Fibroblast of lung (primary cell): ENCODE measurements around the gene DCAF6. TPM values are rescaled to one million over a fixed set of nuclear protein-coding genes. Genes with fewer than 3 reads are reported as not detected.

Source experiments
- DNase-seq, 2 donors: peaks; one replicate each; pipeline versions ENCODE4 v3.0.0 to v3.0.0-alpha.2; 2010; ENCODE audit warnings: low read depth in 2 of 2
- H2AFZ ChIP-seq: 2 replicates; pipeline ENCODE4 v1.5.1; 2012; ENCODE audit warnings: low read length, control low read depth, inconsistent platforms
- H3K27ac ChIP-seq: 2 replicates; pipeline ENCODE4 v1.5.1; 2011; ENCODE audit warnings: low read length, control low read depth; ENCODE audit not compliant: insufficient read depth
- H3K27me3 ChIP-seq: 2 replicates; pipeline ENCODE4 v1.5.1; 2011; ENCODE audit warnings: mild to moderate bottlenecking, low read length; ENCODE audit not compliant: control insufficient read depth, insufficient read depth
- H3K36me3 ChIP-seq: 2 replicates; pipeline ENCODE4 v1.5.1; 2011; ENCODE audit warnings: low read length; ENCODE audit not compliant: control insufficient read depth, insufficient read depth
- H3K4me1 ChIP-seq: 2 replicates; pipeline ENCODE4 v1.5.1; 2011; ENCODE audit warnings: low read length; ENCODE audit not compliant: control insufficient read depth, insufficient read depth; ENCODE audit errors: extremely low read depth
- H3K4me2 ChIP-seq: 2 replicates; pipeline ENCODE4 v1.5.1; 2011; ENCODE audit warnings: low read length, control low read depth; ENCODE audit not compliant: insufficient read depth; ENCODE audit errors: extremely low read depth
- H3K4me3 ChIP-seq, 4 experiments: fragments of 200-600 bp in 1 of 4; sonication (generic) in 1 of 4; replicated peaks in 1 of 4; 2 replicates each; pipeline ENCODE4 v1.5.1; 2011 to 2016; ENCODE audit warnings: low read length in 4 of 4, low read depth in 3 of 4, mild to moderate bottlenecking in 3 of 4, control low read depth in 2 of 4, inconsistent platforms in 1 of 4, mixed read lengths in 1 of 4; ENCODE audit not compliant: insufficient read depth in 1 of 4; ENCODE audit errors: control extremely low read depth in 1 of 4
- H3K79me2 ChIP-seq: 2 replicates; pipeline ENCODE4 v1.5.1; 2012; ENCODE audit warnings: mild to moderate bottlenecking, low read length, inconsistent platforms; ENCODE audit not compliant: control insufficient read depth, insufficient read depth
- H3K9ac ChIP-seq: 2 replicates; pipeline ENCODE4 v1.5.1; 2011; ENCODE audit warnings: mild to moderate bottlenecking, low read length, control low read depth; ENCODE audit not compliant: insufficient read depth
- H3K9me3 ChIP-seq: 2 replicates; pipeline ENCODE4 v1.5.1; 2012; ENCODE audit warnings: low read depth, low read length; ENCODE audit not compliant: control insufficient read depth, insufficient read depth
- H4K20me1 ChIP-seq: 2 replicates; pipeline ENCODE4 v1.5.1; 2011; ENCODE audit warnings: low read length; ENCODE audit not compliant: control insufficient read depth, insufficient read depth; ENCODE audit errors: extremely low read depth
- CTCF ChIP-seq, 2 donors: IDR thresholded peaks in 1 of 2; conservative IDR thresholded peaks in 1 of 2; 1 replicate in 1 of 2; 2 replicates in 1 of 2; pipeline ENCODE4 v1.5.1; 2011 to 2012; ENCODE audit warnings: low read length in 2 of 2, control low read depth in 1 of 2, inconsistent platforms in 1 of 2, low read depth in 1 of 2, mild to moderate bottlenecking in 1 of 2
- EZH2 ChIP-seq: IDR thresholded peaks from 2 replicates; pipeline ENCODE4 v1.5.1; 2012; ENCODE audit warnings: low read length, control low read depth, mild to moderate bottlenecking; ENCODE audit errors: missing control alignments
- polyA plus RNA-seq, 2 donors: library from polyadenylated mRNA; depleted of rRNA in 1 of 2; stranded (reverse) in 1 of 2; unstranded in 1 of 2; fragments of >200 nt; gene quantifications; 2 replicates each; pipeline ENCODE4 v1.2.1, GENCODE V29; 2011 to 2012; ENCODE audit warnings: missing spikeins in 1 of 2
- total RNA-seq: library from RNA; depleted of rRNA; stranded (reverse); fragments of >200 nt; gene quantifications from 2 replicates; pipeline ENCODE4 v1.2.1, GENCODE V29; 2014

DCAF6 gene
- total and polyA plus RNA-seq, 2 donors (not counting 1 experiment from before 2014, with no cell fraction given): 64.4 to 143 TPM

- Histone ChIP-seq H3K9ac (no peak overlapping the region), H3K27ac (no peak overlapping the region), H3K36me3 (no peaks in the 10 kb centered on the region), H3K4me2 (peak overlapping the region; percentile 54), H3K9me3 (no peaks in the 10 kb centered on the region), H3K4me1 (no peaks in the 10 kb centered on the region), H3K4me3 (peak overlapping the region in 3 of 4 experiments; percentile 85 to 89 (median 87)), H2AFZ (no peak overlapping the region), H4K20me1 (peaks cover 2% of the 10 kb centered on the region), H3K79me2 (peaks cover 54% of the 10 kb centered on the region), H3K27me3 (no peaks in the 10 kb centered on the region)
- no peak for DNase-seq
- no peak for TF ChIP-seq CTCF (conservative IDR thresholded peaks at IDR 0.05 in 1 of 2, IDR thresholded peaks at IDR 0.05 in 1 of 2; ENCODE audit: low read depth in 1 of 2, low read length in 2 of 2)
- no peak for TF ChIP-seq EZH2
These were observed 2.7 kb upstream of the DCAF6 start for GRCh38 chr1:167933788-167934187.

- Histone ChIP-seq H3K79me2 (peaks cover 62% of the 10 kb centered on the region), H3K36me3 (no peaks in the 10 kb centered on the region), H3K27ac (peak overlapping the region; percentile 98), H3K4me1 (no peaks in the 10 kb centered on the region), H3K4me3 (peak overlapping the region; percentile 46 to 89 (median 86)), H3K9me3 (no peaks in the 10 kb centered on the region), H2AFZ (peak overlapping the region; percentile 84), H3K9ac (peak overlapping the region; percentile 33), H3K27me3 (no peaks in the 10 kb centered on the region), H4K20me1 (peaks cover 2% of the 10 kb centered on the region), H3K4me2 (peak overlapping the region; percentile 54)
- TF ChIP-seq CTCF (conservative IDR thresholded peaks at IDR 0.05 in 1 of 2, IDR thresholded peaks at IDR 0.05 in 1 of 2; ENCODE audit: low read depth in 1 of 2, low read length in 2 of 2) (no peak), EZH2 (no peak)
- peak in 1 of 2 donors; percentile 64 for DNase-seq
These were observed 1.9 kb upstream of the DCAF6 start for GRCh38 chr1:167934426-167935215.

- Histone ChIP-seq H3K4me3 (peak overlapping the region; percentile 46 to 89 (median 86)), H3K27me3 (no peaks in the 10 kb centered on the region), H3K79me2 (peaks cover 68% of the 10 kb centered on the region), H3K9me3 (no peaks in the 10 kb centered on the region), H4K20me1 (peaks cover 2% of the 10 kb centered on the region), H2AFZ (peak overlapping the region; percentile 84), H3K27ac (peak overlapping the region; percentile 98), H3K4me2 (peak overlapping the region; percentile 54), H3K36me3 (no peaks in the 10 kb centered on the region), H3K9ac (peak overlapping the region; percentile 85), H3K4me1 (no peaks in the 10 kb centered on the region)
- DNase-seq: peak; percentile 49 to 51
- peak; percentile 4 for TF ChIP-seq CTCF (conservative IDR thresholded peaks at IDR 0.05 in 1 of 2, IDR thresholded peaks at IDR 0.05 in 1 of 2; ENCODE audit: low read depth in 1 of 2, low read length in 2 of 2)
- no peak for TF ChIP-seq EZH2
These were observed 1.0 kb upstream of the DCAF6 start for GRCh38 chr1:167935216-167936067.
